A549 (cell line): ENCODE data around the gene PPP1R12B. TPM values are rescaled to one million over a fixed set of nuclear protein-coding genes. Genes with fewer than 3 reads are reported as not detected.

Experiments
- ATAC-seq, 2 experiments: fragments of 200-7000 bp in 1 of 2; fragments of >200 bp in 1 of 2; cut with Nextera tagmentation in 1 of 2; cut with Tn5 transposase in 1 of 2; 3 replicates each; pipeline versions ENCODE4 v1.8.0 to v1.9.1; 2018 to 2020; ENCODE audit warnings: mild to moderate bottlenecking in 1 of 2, moderate library complexity in 1 of 2
- CTCF ChIA-PET: fragments of 300-600 bp; sonication (Branson Sonifier 250); formaldehyde crosslinking; extraction: SDS; loops from one replicate; lab custom pipeline; 2021; ENCODE audit warnings: antibody characterized with exemption, inconsistent platforms; lab: Yijun Ruan, JAX
- POLR2A ChIA-PET: fragments of 350-600 bp; formaldehyde crosslinking; extraction: SDS; loops from one replicate; lab custom pipeline; 2021; ENCODE audit warnings: antibody characterized with exemption, inconsistent platforms; lab: Yijun Ruan, JAX
- DNase-seq, 2 experiments: peaks; one replicate each; pipeline versions ENCODE4 v3.0.0 to v3.0.0-alpha.2; 2011 to 2016; ENCODE audit warnings: low read depth in 1 of 2, low spot score in 1 of 2
- FAIRE-seq: peaks from 2 replicates; lab custom pipeline; 2011; peaks lifted over from hg19 to GRCh38; lab: Jason Lieb, UNC
- H3K27ac ChIP-seq, 2 experiments: fragments of >200 bp; sonication (Bioruptor Twin); formaldehyde crosslinking; 3 replicates each; pipeline ENCODE4 v1.5.1; 2016 to 2017
- H3K4me1 ChIP-seq: fragments of >200 bp; sonication (Bioruptor Twin); formaldehyde crosslinking; 3 replicates; pipeline ENCODE4 v1.6.1; 2016
- H3K4me2 ChIP-seq: fragments of >200 bp; sonication (Bioruptor Twin); formaldehyde crosslinking; 3 replicates; pipeline ENCODE4 v1.6.1; 2016
- H3K4me3 ChIP-seq: fragments of >200 bp; sonication (Bioruptor Twin); formaldehyde crosslinking; 3 replicates; pipeline ENCODE4 v1.5.1; 2016
- H3K9me3 ChIP-seq: fragments of >200 bp; sonication (Bioruptor Twin); formaldehyde crosslinking; 3 replicates; pipeline ENCODE4 v1.6.1; 2016
- BCL3 ChIP-seq: fragments of >200 bp; sonication (Bioruptor Twin); formaldehyde crosslinking; IDR thresholded peaks from 3 replicates; pipeline ENCODE4 v1.6.1; 2016
- CBX8 ChIP-seq: fragments of 200-600 bp; sonication (generic); IDR thresholded peaks from 2 replicates; pipeline ENCODE4 v1.6.1; 2016
- E2F6 ChIP-seq: IDR thresholded peaks from 2 replicates; pipeline ENCODE4 v1.6.1; 2012; ENCODE audit warnings: low read depth, borderline replicate concordance
- GATA3 ChIP-seq: IDR thresholded peaks from 2 replicates; pipeline ENCODE4 v1.6.1; 2012; ENCODE audit warnings: borderline replicate concordance
- HMGXB4 ChIP-seq: fragments of 250-450 bp; sonication (Bioruptor Pico); IDR thresholded peaks from 2 replicates; pipeline ENCODE4 v1.5.0; 2021; ENCODE audit warnings: mild to moderate bottlenecking, moderate library complexity, borderline replicate concordance
- HOXB13 ChIP-seq: fragments of 250-450 bp; sonication (Bioruptor Pico); IDR thresholded peaks from 2 replicates; pipeline ENCODE4 v1.5.0; 2020; ENCODE audit warnings: low read depth, mild to moderate bottlenecking, moderate library complexity
- JUNB ChIP-seq: fragments of >200 bp; sonication (Bioruptor Twin); formaldehyde crosslinking; IDR thresholded peaks from 2 replicates; pipeline ENCODE4 v1.6.1; 2016
- KDM1A ChIP-seq: fragments of 200-600 bp; sonication (generic); IDR thresholded peaks from 2 replicates; pipeline ENCODE4 v1.6.1; 2016; ENCODE audit warnings: low read depth, mild to moderate bottlenecking
- KDM5A ChIP-seq: fragments of 200-600 bp; sonication (generic); IDR thresholded peaks from 2 replicates; pipeline ENCODE4 v1.6.1; 2016; ENCODE audit warnings: antibody characterized with exemption, mild to moderate bottlenecking
- MAX ChIP-seq: IDR thresholded peaks from 2 replicates; pipeline ENCODE4 v1.6.1; 2012
- MYC ChIP-seq: IDR thresholded peaks from 2 replicates; pipeline ENCODE4 v1.6.1; 2012; ENCODE audit warnings: mild to moderate bottlenecking, inconsistent platforms, low read length, improper control_type of control experiment, borderline replicate concordance
- NFE2L2 ChIP-seq: fragments of 150-350 bp; conservative IDR thresholded peaks from 2 replicates; pipeline ENCODE4 v1.6.1; 2014; ENCODE audit warnings: low read length
- POLR2A ChIP-seq: IDR thresholded peaks from 2 replicates; pipeline ENCODE4 v1.6.1; 2012; ENCODE audit warnings: mild to moderate bottlenecking, low read length
- RAD21 ChIP-seq, 2 experiments: fragments of >200 bp in 1 of 2; sonication (Bioruptor Twin) in 1 of 2; formaldehyde crosslinking in 1 of 2; IDR thresholded peaks in 1 of 2; conservative IDR thresholded peaks in 1 of 2; 2 replicates in 1 of 2; 3 replicates in 1 of 2; pipeline ENCODE4 v1.6.1; 2012 to 2018; ENCODE audit warnings: inconsistent platforms in 1 of 2
- RNF2 ChIP-seq: fragments of 200-600 bp; sonication (generic); IDR thresholded peaks from 2 replicates; pipeline ENCODE4 v1.6.1; 2016; ENCODE audit warnings: low read depth, mild to moderate bottlenecking, antibody characterized with exemption, moderate library complexity, borderline replicate concordance
- USF2 ChIP-seq: fragments of 450-650 bp; IDR thresholded peaks from 2 replicates; pipeline ENCODE4 v1.6.1; 2014; ENCODE audit warnings: antibody characterized with exemption
- ZC3H11A ChIP-seq: fragments of 450-650 bp; IDR thresholded peaks from 2 replicates; pipeline ENCODE4 v1.6.1; 2014; ENCODE audit warnings: antibody characterized with exemption, mild to moderate bottlenecking
- ZFP36 ChIP-seq: fragments of 450-650 bp; IDR thresholded peaks from 2 replicates; pipeline ENCODE4 v1.6.1; 2014; ENCODE audit warnings: borderline replicate concordance; ENCODE audit not compliant: partially characterized antibody
- ZNF302 ChIP-seq: fragments of 250-450 bp; sonication (Bioruptor Pico); IDR thresholded peaks from 2 replicates; pipeline ENCODE4 v1.9.0; 2021; ENCODE audit warnings: inconsistent platforms, mild to moderate bottlenecking, moderate library complexity
- ZSCAN20 ChIP-seq: fragments of 250-450 bp; sonication (Bioruptor Pico); IDR thresholded peaks from 2 replicates; pipeline ENCODE4 v1.8.0; 2022; ENCODE audit warnings: mild to moderate bottlenecking, moderate library complexity
- WGBS: methylation state at CpG from one replicate; pipeline ENCODE4 v1.1.6; 2017; ENCODE audit errors: missing lambda C conversion rate; 5-methylcytosine and 5-hydroxymethylcytosine counted together
- polyA plus RNA-seq, 4 experiments: library from polyadenylated mRNA; depleted of rRNA in 3 of 4; stranded (reverse); fragments of >200 nt; fragmentation: RNase III in 1 of 4; extraction: RNeasy Plus Mini Kit Qiagen cat#74134 plus additional on column Dnase treatment in 1 of 4; gene quantifications; 2 replicates in 3 of 4; 3 replicates in 1 of 4; pipeline ENCODE4 v1.2.3, GENCODE V29; 2011 to 2017

The PPP1R12B gene
- polyA plus RNA-seq, 2 of the 4 experiments (the other 2 are of a cell fraction) = 3.3 to 12.1 TPM

- ChIA-PET CTCF (interaction anchor here (0.6 to 1.5 kb wide), 5 partner anchors 12 to 114 kb away, joined by 3 to 5 read pairs (median 3); no protein-coding TSS in a partner anchor), POLR2A (no interaction called here)
- WGBS = 92% methylated on average over 4 of the region's 4 CpGs
- Histone ChIP-seq H3K27ac (0 out of 6 replicates have a peak overlapping the region, but pooled peaks of 1 of the 2 experiments have one; percentile 9), H3K4me3 (no peak overlapping the region), H3K9me3 (no peaks in the 10 kb centered on the region), H3K4me1 (peaks cover 34% of the 10 kb centered on the region), H3K4me2 (peak overlapping the region; percentile 36; the same call in 2 of the 3 replicates)
- TF ChIP-seq HMGXB4 (CRISPR knock-in tag) = no peak
- no peak for TF ChIP-seq HOXB13
- TF ChIP-seq ZSCAN20 = no peak
- TF ChIP-seq MAX = no peak
- DNase-seq (no peak), ATAC-seq (no peak), FAIRE-seq (no peak)
Observed at GRCh38 chr1:202578001-202578504, 229.6 kb downstream of the PPP1R12B start.

- no peak for DNase-seq
- peaks cover 34% of the 10 kb centered on the region for H3K4me1 ChIP-seq
- no peaks in the 10 kb centered on the region for H3K9me3 ChIP-seq
- H3K4me3 ChIP-seq = no peak overlapping the region
- TF ChIP-seq MYC = no peak
- no peak for TF ChIP-seq GATA3
- TF ChIP-seq RAD21 (conservative IDR thresholded peaks at IDR 0.05 in 1 of 2, IDR thresholded peaks at IDR 0.05 in 1 of 2) = no peak
- TF ChIP-seq ZNF302 = no peak
- no peak for TF ChIP-seq ZFP36
- TF ChIP-seq KDM1A = no peak
- TF ChIP-seq E2F6 = no peak
- TF ChIP-seq JUNB = no peak
- no peak for TF ChIP-seq ZC3H11A
- no peak for TF ChIP-seq CBX8
- no peak for TF ChIP-seq POLR2A
- TF ChIP-seq RNF2 = no peak
- TF ChIP-seq, all 56 proteins: peak for 0
- WGBS = 90% methylated on average over 6 of the region's 6 CpGs
- CTCF ChIA-PET = interaction anchor here (1.5 kb wide), 2 partner anchors 12 to 22 kb away, joined by 3 to 5 read pairs; no protein-coding TSS in a partner anchor
- Histone ChIP-seq H3K27ac (no peak overlapping the region), H3K4me2 (no peak overlapping the region; the same call in 2 of the 3 replicates)
- no peak for FAIRE-seq
- ATAC-seq = no peak
- POLR2A ChIA-PET = no interaction called here
Observed at GRCh38 chr1:202578565-202578964, 230.1 kb downstream of the PPP1R12B start.

- no peak overlapping the region for H3K4me2 ChIP-seq
- no peak for TF ChIP-seq BCL3
- TF ChIP-seq USF2 = no peak
- no peak for TF ChIP-seq KDM5A
- no peak for TF ChIP-seq KDM1A
- no peak for TF ChIP-seq NFE2L2
- FAIRE-seq (no peak), ATAC-seq (no peak), DNase-seq (no peak)
- peak overlapping the region in 1 of 2 experiments; percentile 38; a peak in 2 of 6 replicates for H3K27ac ChIP-seq
- no peaks in the 10 kb centered on the region for H3K9me3 ChIP-seq
- 91% methylated on average over 2 of the region's 2 CpGs for WGBS
- H3K4me1 ChIP-seq = peaks cover 34% of the 10 kb centered on the region
- no peak overlapping the region for H3K4me3 ChIP-seq
- ChIA-PET CTCF (interaction anchor here (1.2 to 1.7 kb wide), 3 partner anchors 8 to 20 kb away, joined by 3 to 9 read pairs (median 4); no protein-coding TSS in a partner anchor), POLR2A (no interaction called here)
Observed at GRCh38 chr1:202579806-202580205, 231.3 kb downstream of the PPP1R12B start.
